GM12864 (cell line): ENCODE data around the gene PLEKHG2.

Experiments
- DNase-seq: peaks from one replicate; pipeline ENCODE4 v3.0.0-alpha.2; 2011; ENCODE audit warnings: low read depth
- H3K4me3 ChIP-seq: 2 replicates; pipeline ENCODE4 v1.5.1; 2011; ENCODE audit warnings: mild to moderate bottlenecking, low read depth, low read length, control low read depth
- TF ChIP-seq, protein P1 (sequence below): IDR thresholded peaks from 2 replicates; pipeline ENCODE4 v1.5.1; 2011; ENCODE audit warnings: low read depth, mild to moderate bottlenecking, moderate library complexity, low read length, control low read depth, inconsistent platforms; ENCODE audit errors: missing control alignments

PLEKHG2 gene

DNA sequence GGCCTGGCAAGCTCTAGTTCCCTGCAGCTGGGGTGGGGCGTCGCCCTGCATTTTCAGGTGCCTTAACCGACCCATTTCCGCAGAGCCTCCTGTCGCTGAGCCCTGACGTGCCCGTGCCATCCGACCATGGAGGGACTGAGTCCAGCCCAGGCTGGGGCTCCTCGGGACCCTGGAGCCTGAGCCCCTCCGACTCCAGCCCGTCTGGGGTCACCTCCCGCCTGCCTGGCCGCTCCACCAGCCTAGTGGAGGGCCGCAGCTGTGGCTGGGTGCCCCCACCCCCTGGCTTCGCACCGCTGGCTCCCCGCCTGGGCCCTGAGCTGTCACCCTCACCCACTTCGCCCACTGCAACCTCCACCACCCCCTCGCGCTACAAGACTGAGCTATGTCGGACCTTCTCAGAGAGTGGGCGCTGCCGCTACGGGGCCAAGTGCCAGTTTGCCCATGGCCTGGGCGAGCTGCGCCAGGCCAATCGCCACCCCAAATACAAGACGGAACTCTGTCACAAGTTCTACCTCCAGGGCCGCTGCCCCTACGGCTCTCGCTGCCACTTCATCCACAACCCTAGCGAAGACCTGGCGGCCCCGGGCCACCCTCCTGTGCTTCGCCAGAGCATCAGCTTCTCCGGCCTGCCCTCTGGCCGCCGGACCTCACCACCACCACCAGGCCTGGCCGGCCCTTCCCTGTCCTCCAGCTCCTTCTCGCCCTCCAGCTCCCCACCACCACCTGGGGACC, 4.6 kb upstream of the PLEKHG2 start:
- TF ChIP-seq, protein P1, sequence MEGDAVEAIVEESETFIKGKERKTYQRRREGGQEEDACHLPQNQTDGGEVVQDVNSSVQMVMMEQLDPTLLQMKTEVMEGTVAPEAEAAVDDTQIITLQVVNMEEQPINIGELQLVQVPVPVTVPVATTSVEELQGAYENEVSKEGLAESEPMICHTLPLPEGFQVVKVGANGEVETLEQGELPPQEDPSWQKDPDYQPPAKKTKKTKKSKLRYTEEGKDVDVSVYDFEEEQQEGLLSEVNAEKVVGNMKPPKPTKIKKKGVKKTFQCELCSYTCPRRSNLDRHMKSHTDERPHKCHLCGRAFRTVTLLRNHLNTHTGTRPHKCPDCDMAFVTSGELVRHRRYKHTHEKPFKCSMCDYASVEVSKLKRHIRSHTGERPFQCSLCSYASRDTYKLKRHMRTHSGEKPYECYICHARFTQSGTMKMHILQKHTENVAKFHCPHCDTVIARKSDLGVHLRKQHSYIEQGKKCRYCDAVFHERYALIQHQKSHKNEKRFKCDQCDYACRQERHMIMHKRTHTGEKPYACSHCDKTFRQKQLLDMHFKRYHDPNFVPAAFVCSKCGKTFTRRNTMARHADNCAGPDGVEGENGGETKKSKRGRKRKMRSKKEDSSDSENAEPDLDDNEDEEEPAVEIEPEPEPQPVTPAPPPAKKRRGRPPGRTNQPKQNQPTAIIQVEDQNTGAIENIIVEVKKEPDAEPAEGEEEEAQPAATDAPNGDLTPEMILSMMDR, result no peak
- DNase-seq, result no peak
- H3K4me3 ChIP-seq, result peak overlapping the region; percentile 98

DNA sequence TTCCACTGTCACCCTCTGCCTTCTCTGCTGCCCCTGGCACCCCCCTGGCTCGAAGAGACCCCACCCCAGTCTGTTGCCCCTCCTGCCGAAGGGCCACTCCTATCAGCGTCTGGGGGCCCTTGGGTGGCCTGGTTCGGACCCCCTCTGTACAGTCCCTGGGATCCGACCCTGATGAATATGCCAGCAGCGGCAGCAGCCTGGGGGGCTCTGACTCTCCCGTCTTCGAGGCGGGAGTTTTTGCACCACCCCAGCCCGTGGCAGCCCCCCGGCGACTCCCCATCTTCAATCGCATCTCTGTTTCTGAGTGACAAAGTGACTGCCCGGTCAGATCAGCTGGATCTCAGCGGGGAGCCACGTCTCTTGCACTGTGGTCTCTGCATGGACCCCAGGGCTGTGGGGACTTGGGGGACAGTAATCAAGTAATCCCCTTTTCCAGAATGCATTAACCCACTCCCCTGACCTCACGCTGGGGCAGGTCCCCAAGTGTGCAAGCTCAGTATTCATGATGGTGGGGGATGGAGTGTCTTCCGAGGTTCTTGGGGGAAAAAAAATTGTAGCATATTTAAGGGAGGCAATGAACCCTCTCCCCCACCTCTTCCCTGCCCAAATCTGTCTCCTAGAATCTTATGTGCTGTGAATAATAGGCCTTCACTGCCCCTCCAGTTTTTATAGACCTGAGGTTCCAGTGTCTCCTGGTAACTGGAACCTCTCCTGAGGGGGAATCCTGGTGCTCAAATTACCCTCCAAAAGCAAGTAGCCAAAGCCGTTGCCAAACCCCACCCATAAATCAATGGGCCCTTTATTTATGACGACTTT, 3.9 kb upstream of the PLEKHG2 start:
- TF ChIP-seq, protein P1, result no peak
- no peak for DNase-seq
- H3K4me3 ChIP-seq, result peak overlapping the region; percentile 98

DNA sequence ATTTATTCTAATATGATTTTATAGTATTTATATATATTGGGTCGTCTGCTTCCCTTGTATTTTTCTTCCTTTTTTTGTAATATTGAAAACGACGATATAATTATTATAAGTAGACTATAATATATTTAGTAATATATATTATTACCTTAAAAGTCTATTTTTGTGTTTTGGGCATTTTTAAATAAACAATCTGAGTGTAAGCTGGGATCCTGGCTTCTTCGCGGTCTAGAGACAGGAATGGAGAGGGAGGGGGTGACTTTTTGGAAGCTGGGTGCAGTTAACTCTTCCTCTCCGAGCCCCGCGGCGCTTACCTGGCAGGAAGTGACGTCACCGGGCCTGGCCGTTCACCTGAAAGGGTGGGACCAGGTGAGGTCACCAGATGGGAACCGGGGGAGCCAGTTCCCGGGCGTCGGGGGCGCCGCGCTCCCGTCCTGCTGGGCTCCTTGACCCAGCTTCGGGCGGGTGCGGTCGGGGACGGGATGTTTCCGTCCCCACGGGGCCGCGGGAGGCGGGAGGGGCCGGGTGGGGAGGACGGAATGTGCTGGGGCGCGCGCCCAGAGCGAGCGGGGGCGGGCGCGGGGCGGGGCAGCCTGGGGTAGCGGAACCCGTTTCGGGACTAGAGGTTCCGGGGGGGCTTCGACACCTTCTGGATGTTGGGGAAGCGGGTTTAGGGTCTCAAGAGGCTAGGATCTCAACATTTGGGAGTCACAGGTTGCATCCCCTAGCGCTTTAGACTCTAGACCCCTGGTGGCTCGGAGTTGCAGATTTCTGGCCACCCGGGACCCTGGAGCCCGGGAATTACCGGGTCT, 3.1 kb upstream of the PLEKHG2 start:
- TF ChIP-seq, protein P1, result no peak
- peak overlapping the region; percentile 98 for H3K4me3 ChIP-seq
- DNase-seq, result no peak

GRCh38 chr19:39410017-39410830, 2.2 kb upstream of the PLEKHG2 start:
- TF ChIP-seq, protein P1, result no peak
- H3K4me3 ChIP-seq, result peak overlapping the region; percentile 98
- no peak for DNase-seq

DNA sequence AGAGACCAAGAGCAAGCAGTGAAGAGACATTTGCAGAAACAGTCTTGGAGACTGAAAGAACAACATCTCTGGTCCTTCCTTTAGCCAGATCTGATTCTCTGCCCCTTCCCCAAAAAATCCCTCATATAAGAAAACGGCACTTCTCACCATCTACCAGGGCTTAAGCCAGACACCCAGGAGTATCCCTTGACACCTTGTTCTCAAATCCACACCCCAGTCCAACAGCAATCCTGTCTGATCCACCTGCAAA, 1.7 kb upstream of the PLEKHG2 start:
- H3K4me3 ChIP-seq, result peak overlapping the region; percentile 98; the same call in 1 of the 2 replicates
- DNase-seq, result no peak
- TF ChIP-seq, protein P1, result no peak

DNA sequence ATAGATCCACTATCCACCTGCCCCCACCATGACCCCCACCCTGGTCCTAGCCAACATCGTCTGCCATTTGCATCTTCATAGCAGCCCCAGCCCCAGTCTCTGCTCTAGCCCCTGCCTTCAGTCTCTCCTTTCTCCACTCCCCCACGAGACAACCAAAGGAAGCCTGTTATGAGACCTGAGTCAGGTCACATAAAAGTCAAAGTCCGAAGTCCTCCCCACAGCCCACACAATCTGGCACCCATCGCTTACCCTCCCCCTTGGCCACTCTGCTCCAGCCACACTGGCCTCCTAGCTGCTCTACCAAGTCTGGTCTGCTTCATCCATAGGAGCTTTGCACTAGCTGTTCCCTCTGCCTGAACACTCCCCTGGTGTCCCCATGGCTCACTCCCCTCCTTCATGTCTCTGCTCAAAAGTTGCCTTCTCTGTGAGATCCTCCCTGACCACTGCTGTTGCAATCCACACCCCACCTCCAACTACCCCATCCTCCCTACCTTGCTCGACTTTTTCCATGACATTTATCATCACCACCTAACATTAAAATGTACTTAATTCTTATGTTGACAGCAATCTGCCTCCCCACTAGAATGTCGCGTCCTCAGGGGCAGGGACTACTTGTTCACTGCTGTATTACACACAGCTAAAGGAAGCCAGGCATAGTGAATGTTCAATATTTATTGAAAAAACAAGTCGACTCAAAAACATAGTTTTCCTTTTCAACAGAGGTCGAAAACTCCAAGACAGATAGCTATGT, 1.2 kb upstream of the PLEKHG2 start:
- no peak for DNase-seq
- TF ChIP-seq, protein P1, result no peak
- peak overlapping the region; percentile 98; the same call in 1 of the 2 replicates for H3K4me3 ChIP-seq
